ENCODE results near the gene HSD3B7. TPM values are rescaled to one million over a fixed set of nuclear protein-coding genes. Genes with fewer than 3 reads are reported as not detected.

HSD3B7 gene
- total and polyA plus RNA-seq, 10 of the 15 experiments (the other 5 are each of a cell fraction or from before 2014, with no cell fraction given) = 0.18 to 1.8 (median 0.48) TPM; not detected in 1

DNA sequence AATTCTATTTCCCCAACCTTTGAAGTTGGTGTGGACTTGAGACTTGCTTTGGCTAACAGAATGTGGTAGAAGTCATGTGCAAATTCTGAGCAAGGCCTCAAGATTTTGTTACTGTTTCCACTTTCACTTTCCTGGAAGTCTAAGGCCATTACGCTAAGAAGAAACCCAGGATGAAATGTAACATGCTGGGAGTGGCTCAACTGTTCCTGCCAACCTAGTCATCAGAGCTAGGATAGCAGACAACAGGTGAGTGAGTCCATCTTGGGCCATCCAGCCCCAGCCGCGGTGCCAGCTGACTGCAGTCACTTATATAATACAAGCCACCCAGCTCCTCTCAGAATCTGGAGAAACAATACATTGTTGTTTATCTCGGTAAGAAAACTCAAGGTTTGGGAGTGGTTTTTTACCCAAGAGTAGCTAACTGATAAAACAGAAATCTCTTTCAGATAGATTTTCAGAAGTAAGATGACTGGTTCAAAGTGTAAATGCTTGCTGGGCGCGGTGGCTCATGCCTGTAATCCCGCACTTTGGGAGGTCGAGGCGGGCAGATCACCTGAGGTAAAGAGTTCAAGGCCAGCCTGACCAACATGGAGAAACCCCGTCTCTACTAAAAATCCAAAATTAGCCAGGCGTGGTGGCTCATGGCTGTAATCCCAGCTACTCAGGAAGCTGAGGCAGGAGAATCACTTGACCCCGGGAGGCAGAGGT is 37.7 kb downstream of the HSD3B7 start:
- BruUV-seq (replicated peaks) = no TSS peak
- no peak overlapping the region for H3K4me3 ChIP-seq
- no peak overlapping the region for H3K4me2 ChIP-seq (ENCODE audit: control insufficient read depth, insufficient read depth)
- H3K36me3 ChIP-seq (ENCODE audit: control insufficient read depth in 2 of 2, insufficient read depth in 2 of 2, low read length in 1 of 2) = no peaks in the 10 kb centered on the region
- no peak overlapping the region for H3K9ac ChIP-seq (ENCODE audit: control insufficient read depth, insufficient read depth, low read length)
- H3K79me2 ChIP-seq (ENCODE audit: control insufficient read depth, insufficient read depth, low read length) = no peaks in the 10 kb centered on the region
- ChIA-PET CTCF (interaction anchor here (0.7 to 1.5 kb wide), 2 partner anchors 9 to 38 kb away, joined by 3 to 7 read pairs; partner anchors contain the start of gene HSD3B7), POLR2A (interaction anchor here (0.6 kb wide), 1 partner anchor 35 kb away, joined by 3 read pairs; no protein-coding TSS in a partner anchor), RAD21 (ENCODE audit: unreplicated experiment) (interaction anchor here (1.2 to 1.5 kb wide), 2 partner anchors 26 to 70 kb away, joined by 3 to 4 read pairs; no protein-coding TSS in a partner anchor), SMC1A (ENCODE audit: uncharacterized antibody, unreplicated experiment) (interaction anchor here (0.6 kb wide), 1 partner anchor 24 kb away, joined by 3 read pairs; no protein-coding TSS in a partner anchor)
- no peaks in the 10 kb centered on the region for H4K20me1 ChIP-seq (ENCODE audit: control insufficient read depth, insufficient read depth)
- TF ChIP-seq PML (IDR thresholded peaks at IDR 0.05; ENCODE audit: low read length) = no peak
- TF ChIP-seq TCF3 (IDR thresholded peaks at IDR 0.05; ENCODE audit: borderline replicate concordance, insufficient read depth, low read depth, low read length) = no peak
- no peak for TF ChIP-seq CBX5 (IDR thresholded peaks at IDR 0.05; ENCODE audit: low read depth)
- TF ChIP-seq IRF3 (IDR thresholded peaks at IDR 0.05) = no peak
- TF ChIP-seq ATF7 (IDR thresholded peaks at IDR 0.05; ENCODE audit: low read depth) = no peak
- TF ChIP-seq, protein P1, sequence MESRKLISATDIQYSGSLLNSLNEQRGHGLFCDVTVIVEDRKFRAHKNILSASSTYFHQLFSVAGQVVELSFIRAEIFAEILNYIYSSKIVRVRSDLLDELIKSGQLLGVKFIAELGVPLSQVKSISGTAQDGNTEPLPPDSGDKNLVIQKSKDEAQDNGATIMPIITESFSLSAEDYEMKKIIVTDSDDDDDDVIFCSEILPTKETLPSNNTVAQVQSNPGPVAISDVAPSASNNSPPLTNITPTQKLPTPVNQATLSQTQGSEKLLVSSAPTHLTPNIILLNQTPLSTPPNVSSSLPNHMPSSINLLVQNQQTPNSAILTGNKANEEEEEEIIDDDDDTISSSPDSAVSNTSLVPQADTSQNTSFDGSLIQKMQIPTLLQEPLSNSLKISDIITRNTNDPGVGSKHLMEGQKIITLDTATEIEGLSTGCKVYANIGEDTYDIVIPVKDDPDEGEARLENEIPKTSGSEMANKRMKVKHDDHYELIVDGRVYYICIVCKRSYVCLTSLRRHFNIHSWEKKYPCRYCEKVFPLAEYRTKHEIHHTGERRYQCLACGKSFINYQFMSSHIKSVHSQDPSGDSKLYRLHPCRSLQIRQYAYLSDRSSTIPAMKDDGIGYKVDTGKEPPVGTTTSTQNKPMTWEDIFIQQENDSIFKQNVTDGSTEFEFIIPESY (IDR thresholded peaks at IDR 0.05) = no peak
- TF ChIP-seq MLLT1 (IDR thresholded peaks at IDR 0.05) = no peak
- TF ChIP-seq ZNF384 (IDR thresholded peaks at IDR 0.05; ENCODE audit: borderline replicate concordance, low read depth, low read length) = no peak
- TF ChIP-seq USF2 (IDR thresholded peaks at IDR 0.05; ENCODE audit: borderline replicate concordance, low read depth, low read length) = no peak
- TF ChIP-seq ZBED1 (IDR thresholded peaks at IDR 0.05; ENCODE audit: borderline replicate concordance) = no peak
- TF ChIP-seq HDAC2 (IDR thresholded peaks at IDR 0.05) = no peak
- no peak for TF ChIP-seq RB1 (IDR thresholded peaks at IDR 0.05; ENCODE audit: borderline replicate concordance)
- no peak for TF ChIP-seq STAT1 (conservative IDR thresholded peaks at IDR 0.05)
- no peak for TF ChIP-seq POLR2A (IDR thresholded peaks at IDR 0.05; ENCODE audit: low read depth, low read length)
- TF ChIP-seq, protein P2, sequence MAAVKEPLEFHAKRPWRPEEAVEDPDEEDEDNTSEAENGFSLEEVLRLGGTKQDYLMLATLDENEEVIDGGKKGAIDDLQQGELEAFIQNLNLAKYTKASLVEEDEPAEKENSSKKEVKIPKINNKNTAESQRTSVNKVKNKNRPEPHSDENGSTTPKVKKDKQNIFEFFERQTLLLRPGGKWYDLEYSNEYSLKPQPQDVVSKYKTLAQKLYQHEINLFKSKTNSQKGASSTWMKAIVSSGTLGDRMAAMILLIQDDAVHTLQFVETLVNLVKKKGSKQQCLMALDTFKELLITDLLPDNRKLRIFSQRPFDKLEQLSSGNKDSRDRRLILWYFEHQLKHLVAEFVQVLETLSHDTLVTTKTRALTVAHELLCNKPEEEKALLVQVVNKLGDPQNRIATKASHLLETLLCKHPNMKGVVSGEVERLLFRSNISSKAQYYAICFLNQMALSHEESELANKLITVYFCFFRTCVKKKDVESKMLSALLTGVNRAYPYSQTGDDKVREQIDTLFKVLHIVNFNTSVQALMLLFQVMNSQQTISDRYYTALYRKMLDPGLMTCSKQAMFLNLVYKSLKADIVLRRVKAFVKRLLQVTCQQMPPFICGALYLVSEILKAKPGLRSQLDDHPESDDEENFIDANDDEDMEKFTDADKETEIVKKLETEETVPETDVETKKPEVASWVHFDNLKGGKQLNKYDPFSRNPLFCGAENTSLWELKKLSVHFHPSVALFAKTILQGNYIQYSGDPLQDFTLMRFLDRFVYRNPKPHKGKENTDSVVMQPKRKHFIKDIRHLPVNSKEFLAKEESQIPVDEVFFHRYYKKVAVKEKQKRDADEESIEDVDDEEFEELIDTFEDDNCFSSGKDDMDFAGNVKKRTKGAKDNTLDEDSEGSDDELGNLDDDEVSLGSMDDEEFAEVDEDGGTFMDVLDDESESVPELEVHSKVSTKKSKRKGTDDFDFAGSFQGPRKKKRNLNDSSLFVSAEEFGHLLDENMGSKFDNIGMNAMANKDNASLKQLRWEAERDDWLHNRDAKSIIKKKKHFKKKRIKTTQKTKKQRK (IDR thresholded peaks at IDR 0.05; ENCODE audit: low read depth, low read length) = no peak
- TF ChIP-seq SMARCA5 (IDR thresholded peaks at IDR 0.05) = no peak
- no peak for TF ChIP-seq NBN (IDR thresholded peaks at IDR 0.05)
- no peak for FAIRE-seq
- WGBS (ENCODE audit: insufficient coverage, insufficient replicate concordance, low lambda C conversion rate, missing lambda C conversion rate) = 80% methylated on average over 12 of the region's 12 CpGs
- DNase-seq (ENCODE audit: low read depth, low spot score) = no peak
- in situ Hi-C loops (cut with MboI) (no loop called here), intact Hi-C loops (cut with micrococcal nuclease; ENCODE audit: unreplicated experiment) (no loop called here)
- no peak overlapping the region for H2AFZ ChIP-seq (ENCODE audit: control insufficient read depth, low read depth, low read length)
- H3K27ac ChIP-seq (ENCODE audit: control insufficient read depth, insufficient read depth) = no peak overlapping the region
- no peaks in the 10 kb centered on the region for H3K27me3 ChIP-seq (replicated peaks in 1 of 2; ENCODE audit: control insufficient read depth in 2 of 2, insufficient read depth in 2 of 2, low read length in 1 of 2)
- H3K9me3 ChIP-seq (replicated peaks; ENCODE audit: control insufficient read depth, insufficient read depth, low read length) = no peaks in the 10 kb centered on the region
- no peak for ATAC-seq
- no peaks in the 10 kb centered on the region for H3K4me1 ChIP-seq (ENCODE audit: control insufficient read depth, insufficient read depth, low read length)
